Coronary artery (tissue), 2 donors: ENCODE results near the gene CDH6.

Experiments used
- DNase-seq: peaks from one replicate; pipeline ENCODE4 v3.0.0-alpha.2; 2017; ENCODE audit warnings: low spot score
- H3K27ac ChIP-seq, 2 donors: fragments of 200-600 bp; sonication (generic); one replicate each; pipeline ENCODE4 v1.5.1; 2016 to 2019
- H3K4me3 ChIP-seq: fragments of 200-600 bp; sonication (generic); 2 replicates; pipeline ENCODE4 v1.5.1; 2016; ENCODE audit warnings: mild to moderate bottlenecking, moderate library complexity
- TF ChIP-seq, protein P1 (sequence below): fragments of 200-600 bp; sonication (generic); IDR thresholded peaks from one replicate; pipeline ENCODE4 v1.5.1; 2019; ENCODE audit warnings: antibody characterized with exemption

CDH6 gene

DNA sequence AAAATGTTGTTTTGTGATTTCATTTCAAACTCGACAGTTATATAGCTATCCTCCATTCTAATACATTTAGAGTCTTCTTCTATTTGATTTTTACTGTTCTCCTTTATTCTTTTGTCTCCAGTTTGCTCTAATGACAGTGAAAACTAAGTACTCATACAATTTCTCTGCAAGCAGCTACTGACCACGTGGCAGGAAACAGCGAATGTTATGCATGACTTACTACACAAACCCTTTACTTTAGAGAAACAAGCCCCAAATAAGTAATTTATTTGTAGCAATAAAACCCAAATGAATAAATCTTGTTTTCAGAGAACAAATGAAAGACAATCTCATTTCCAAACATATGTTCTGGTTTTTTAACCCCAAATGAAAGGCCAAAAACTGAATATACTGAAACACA is 41.9 kb downstream of the CDH6 start:
- TF ChIP-seq, protein P1, sequence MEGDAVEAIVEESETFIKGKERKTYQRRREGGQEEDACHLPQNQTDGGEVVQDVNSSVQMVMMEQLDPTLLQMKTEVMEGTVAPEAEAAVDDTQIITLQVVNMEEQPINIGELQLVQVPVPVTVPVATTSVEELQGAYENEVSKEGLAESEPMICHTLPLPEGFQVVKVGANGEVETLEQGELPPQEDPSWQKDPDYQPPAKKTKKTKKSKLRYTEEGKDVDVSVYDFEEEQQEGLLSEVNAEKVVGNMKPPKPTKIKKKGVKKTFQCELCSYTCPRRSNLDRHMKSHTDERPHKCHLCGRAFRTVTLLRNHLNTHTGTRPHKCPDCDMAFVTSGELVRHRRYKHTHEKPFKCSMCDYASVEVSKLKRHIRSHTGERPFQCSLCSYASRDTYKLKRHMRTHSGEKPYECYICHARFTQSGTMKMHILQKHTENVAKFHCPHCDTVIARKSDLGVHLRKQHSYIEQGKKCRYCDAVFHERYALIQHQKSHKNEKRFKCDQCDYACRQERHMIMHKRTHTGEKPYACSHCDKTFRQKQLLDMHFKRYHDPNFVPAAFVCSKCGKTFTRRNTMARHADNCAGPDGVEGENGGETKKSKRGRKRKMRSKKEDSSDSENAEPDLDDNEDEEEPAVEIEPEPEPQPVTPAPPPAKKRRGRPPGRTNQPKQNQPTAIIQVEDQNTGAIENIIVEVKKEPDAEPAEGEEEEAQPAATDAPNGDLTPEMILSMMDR, result no peak
- H3K27ac ChIP-seq, result no peak overlapping the region
- no peak for DNase-seq
- H3K4me3 ChIP-seq, result no peak overlapping the region

DNA sequence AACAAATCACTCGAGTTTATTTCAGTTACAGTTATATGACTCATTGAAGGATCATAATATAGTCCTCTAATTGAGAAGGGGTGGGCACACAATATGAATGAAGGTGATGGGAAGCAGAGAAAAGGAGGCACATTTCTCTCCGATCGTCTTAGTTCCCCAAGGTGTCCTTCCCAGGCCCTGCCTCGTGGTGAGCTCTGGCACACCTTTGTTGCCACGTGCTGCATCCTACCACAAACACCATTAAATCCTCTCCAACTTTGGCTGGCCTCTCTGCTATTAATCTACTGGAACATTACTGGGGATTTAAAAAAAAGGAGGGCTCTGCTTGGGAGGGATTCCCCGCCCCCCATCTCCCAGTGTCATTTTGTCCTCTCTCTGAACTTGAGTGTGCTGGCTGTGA is 42.9 kb downstream of the CDH6 start:
- Histone ChIP-seq H3K27ac (no peak overlapping the region), H3K4me3 (no peak overlapping the region)
- TF ChIP-seq, protein P1, result no peak
- DNase-seq, result no peak

DNA sequence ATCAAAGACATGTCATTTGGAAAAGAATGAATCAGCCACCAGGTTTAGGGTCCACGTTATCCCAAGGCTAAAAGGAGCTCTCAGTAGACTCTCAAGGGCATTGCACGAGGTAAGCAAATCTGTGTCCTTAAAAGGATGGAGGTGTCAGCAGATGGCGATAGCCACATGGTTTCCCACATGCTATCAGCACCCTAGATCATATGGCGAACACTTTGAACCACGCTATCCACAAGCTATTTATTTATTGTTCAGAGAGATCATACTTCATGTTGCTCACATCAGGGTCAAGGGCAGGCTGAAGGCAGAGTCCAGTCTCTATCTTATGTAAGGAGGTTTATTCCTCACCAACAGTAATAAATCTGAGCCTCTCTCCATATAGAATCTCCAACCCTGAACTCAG is 43.7 kb downstream of the CDH6 start:
- DNase-seq, result no peak
- Histone ChIP-seq H3K4me3 (no peak overlapping the region), H3K27ac (no peak overlapping the region)
- TF ChIP-seq, protein P1, result no peak

DNA sequence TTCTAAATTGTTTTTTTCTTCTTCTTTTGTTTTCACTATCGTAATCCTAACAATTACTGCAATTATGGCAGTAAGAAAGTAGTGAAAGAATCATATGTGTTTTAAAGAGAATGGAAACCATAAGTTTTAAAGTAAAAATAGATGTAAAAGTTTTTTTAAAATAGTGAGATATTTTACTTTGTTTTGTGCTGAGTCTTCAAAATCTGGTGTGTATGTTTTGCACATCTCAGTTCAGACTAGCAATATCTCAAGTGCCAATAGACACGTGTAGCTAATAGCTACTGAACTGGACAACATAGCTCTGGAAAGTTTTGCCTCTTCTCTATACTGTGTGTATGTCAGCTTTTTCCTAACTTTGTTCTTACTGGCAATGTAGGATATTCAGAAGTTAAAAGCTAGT is 45.0 kb downstream of the CDH6 start:
- Histone ChIP-seq H3K4me3 (no peak overlapping the region), H3K27ac (no peak overlapping the region)
- no peak for DNase-seq
- TF ChIP-seq, protein P1, result no peak

DNA sequence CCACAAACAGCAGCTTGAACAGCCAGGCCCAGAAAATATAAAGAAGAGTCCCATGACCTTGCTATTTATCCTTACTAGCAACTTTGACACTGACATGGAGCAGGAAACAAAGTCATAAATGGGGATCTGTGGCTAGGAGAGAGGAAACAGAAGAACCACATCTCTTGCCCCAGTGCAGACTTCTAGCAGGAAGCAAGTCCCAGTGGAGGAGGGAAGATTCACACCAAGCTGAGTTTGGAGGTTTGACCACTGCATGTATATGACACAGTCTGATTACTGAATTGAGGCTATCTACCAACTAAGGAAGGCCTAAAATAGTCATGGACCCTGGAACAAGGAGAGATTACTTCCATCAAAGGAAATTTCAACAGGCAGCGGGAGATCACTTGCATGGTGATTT is 51.4 kb downstream of the CDH6 start:
- Histone ChIP-seq H3K27ac (no peak overlapping the region), H3K4me3 (no peak overlapping the region)
- TF ChIP-seq, protein P1, result no peak
- no peak for DNase-seq

DNA sequence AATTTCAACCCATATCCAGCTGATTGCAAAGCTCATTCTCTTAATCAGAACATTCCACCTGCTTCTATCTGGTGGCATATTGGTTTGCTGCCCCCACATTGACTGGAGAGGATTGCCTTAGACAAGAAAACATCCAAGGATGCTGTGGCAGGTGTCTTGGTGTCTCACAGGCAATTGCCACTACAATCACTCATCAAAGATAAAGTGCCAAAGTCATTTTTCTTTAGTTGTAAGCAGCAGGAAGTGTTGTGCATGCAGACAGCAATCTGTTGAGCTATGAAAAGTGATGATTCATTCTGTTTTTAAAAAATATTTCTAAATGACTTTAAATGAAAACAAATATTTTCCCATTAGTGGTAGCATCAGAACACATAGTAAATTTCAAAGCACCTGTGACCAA is 53.9 kb downstream of the CDH6 start:
- no peak for DNase-seq
- TF ChIP-seq, protein P1, result no peak
- Histone ChIP-seq H3K4me3 (no peak overlapping the region), H3K27ac (no peak overlapping the region)

DNA sequence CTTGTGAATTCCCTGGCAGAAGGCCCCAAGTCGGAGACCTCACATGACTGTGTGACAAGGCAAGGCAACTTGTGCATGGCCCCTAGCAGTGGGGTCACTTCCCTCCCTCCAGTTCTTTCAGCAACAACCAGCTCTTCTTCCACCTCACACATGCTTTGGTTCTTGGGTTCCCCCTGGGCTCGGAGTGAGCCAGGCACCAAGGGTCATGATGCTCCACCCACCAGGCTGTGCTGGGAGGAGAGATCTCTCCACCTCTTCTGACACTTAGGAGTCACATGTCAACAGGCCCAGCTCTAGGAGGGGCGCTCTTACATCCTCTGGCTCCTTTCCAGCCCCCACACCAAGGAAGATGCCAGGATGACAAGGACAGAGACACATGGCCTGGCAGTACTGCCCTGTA is 56.7 kb downstream of the CDH6 start:
- DNase-seq, result no peak
- no peak overlapping the region for H3K27ac ChIP-seq
- TF ChIP-seq, protein P1, result no peak
- no peak overlapping the region for H3K4me3 ChIP-seq
